ENCODE results near the gene GORASP2. TPM values are rescaled to one million over a fixed set of nuclear protein-coding genes. Genes with fewer than 3 reads are reported as not detected.

Gene GORASP2
- total RNA-seq, 1 donor: 67.7 TPM

DNA sequence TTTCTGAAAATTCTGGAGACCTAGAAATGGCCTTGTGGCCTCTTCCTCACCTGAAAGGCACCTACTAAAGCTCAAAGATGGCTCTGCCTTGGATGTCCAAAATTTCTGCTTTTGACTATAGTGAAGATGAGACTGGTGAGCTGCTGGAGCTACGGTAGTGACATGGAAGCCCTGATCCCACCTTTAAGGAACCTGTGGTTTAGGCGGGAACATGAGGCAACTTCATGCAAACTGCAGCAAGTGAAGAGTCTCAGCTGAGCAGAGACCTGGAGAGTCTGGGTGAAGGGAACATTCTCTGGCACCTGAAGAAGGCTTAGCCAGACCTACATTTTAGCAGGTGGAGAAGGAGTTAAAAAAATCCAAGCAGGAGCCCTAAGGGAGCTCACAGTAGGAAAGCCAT, 40.0 kb downstream of the GORASP2 start:
- H3K4me3 ChIP-seq (ENCODE audit: low read depth, low read length): no peak overlapping the region
- TF ChIP-seq, protein P1, sequence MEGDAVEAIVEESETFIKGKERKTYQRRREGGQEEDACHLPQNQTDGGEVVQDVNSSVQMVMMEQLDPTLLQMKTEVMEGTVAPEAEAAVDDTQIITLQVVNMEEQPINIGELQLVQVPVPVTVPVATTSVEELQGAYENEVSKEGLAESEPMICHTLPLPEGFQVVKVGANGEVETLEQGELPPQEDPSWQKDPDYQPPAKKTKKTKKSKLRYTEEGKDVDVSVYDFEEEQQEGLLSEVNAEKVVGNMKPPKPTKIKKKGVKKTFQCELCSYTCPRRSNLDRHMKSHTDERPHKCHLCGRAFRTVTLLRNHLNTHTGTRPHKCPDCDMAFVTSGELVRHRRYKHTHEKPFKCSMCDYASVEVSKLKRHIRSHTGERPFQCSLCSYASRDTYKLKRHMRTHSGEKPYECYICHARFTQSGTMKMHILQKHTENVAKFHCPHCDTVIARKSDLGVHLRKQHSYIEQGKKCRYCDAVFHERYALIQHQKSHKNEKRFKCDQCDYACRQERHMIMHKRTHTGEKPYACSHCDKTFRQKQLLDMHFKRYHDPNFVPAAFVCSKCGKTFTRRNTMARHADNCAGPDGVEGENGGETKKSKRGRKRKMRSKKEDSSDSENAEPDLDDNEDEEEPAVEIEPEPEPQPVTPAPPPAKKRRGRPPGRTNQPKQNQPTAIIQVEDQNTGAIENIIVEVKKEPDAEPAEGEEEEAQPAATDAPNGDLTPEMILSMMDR (IDR thresholded peaks at IDR 0.05; ENCODE audit: insufficient read depth, low read length): no peak
- DNase-seq (ENCODE audit: low read depth): no peak

DNA sequence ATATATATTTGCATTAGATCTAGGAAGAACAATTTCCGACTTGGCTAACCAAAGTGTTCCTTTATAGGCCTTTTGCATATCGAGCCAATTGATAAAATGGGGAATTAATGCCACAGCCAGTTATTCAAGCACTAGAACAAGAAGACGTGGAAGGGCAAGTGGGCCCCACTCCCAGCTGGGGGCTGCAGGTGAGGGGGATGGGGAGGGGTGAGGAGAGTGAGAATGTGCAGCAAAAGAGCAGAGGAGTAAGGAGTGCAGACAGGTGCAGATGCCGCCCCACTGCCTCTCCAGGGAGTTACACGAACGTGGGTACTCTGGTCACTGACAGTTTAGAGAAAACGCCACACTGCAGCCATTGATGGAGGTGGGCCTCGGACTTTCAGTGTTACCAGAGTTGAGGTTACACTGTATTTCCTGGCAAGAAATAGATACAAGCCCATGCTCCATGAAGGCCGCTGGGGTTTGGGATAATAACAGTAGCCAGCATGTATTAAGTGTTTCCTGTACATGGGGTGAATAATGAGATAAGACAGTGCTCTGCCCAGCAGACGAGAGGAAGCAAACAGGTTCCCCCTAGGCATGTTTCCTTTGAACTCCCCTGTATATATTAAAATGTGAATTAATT, 40.9 kb downstream of the GORASP2 start:
- TF ChIP-seq, protein P1 (IDR thresholded peaks at IDR 0.05; ENCODE audit: insufficient read depth, low read length): no peak
- DNase-seq (ENCODE audit: low read depth): no peak
- H3K4me3 ChIP-seq (ENCODE audit: low read depth, low read length): no peak overlapping the region

DNA sequence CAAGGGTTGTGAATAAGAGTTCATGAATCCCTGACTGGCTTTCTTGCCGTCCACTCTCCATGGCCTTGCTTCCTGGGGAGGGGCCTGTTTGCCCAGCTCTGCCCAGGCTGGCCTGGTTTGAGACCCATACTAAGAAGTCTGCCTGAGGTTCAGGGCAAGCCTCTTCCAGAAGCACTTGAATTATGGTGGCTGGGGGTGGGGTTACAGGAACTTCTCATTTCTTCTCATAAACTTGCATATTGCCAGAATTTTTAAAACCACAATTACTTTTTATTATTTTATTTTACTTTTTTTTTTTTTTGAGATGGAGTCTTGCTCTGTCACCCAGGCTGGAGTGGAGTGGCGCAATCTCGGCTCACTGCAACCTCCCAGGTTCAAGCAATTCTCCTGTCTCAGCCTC, 42.0 kb downstream of the GORASP2 start:
- H3K4me3 ChIP-seq (ENCODE audit: low read depth, low read length): no peak overlapping the region
- no peak for DNase-seq (ENCODE audit: low read depth)
- TF ChIP-seq, protein P1 (IDR thresholded peaks at IDR 0.05; ENCODE audit: insufficient read depth, low read length): no peak

DNA sequence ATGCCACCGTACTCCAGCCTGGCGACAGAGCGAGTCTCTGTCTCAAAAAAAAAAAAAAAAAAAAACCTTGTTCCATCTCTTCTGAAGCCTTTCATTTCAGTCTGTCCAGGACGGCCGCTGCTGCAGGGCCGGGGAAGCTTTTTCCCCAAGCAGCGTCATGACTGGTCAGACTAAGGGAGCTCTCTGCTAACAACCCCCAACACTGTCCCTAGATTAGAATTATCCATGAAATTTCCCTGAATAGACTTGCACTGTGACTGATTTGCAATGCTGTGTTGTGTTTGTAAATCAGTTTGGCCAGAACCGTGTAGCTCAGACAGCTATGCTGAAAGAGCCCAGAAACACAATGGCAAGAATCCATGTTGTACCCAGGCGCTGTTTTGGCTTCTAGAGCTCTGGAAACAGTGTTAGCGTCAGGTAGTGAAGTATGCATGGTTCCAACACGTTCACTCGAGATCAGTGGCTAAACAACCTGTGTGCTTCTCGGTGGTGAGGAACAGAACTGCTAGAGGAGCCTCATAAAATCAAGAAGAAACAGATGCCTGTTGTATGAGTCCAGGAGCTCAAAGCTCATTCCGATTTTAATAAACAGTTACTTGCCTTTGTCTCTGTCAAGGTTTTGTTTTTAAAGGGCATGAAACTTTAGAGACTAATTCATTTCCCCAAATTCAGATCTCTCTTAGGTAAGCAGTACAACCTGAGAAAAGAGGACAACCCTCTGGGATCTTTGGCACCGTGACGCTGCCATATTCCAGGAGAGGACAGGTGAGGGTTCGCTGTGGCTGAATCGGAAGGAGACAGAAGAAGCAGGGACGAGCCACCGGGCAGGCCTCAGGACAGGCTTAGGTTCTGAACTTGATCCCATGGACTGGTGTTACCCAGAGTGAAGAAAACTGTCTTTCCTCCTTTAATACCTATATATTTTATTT, 43.5 kb downstream of the GORASP2 start:
- peak; percentile 16 for DNase-seq (ENCODE audit: low read depth)
- no peak overlapping the region for H3K4me3 ChIP-seq (ENCODE audit: low read depth, low read length)
- TF ChIP-seq, protein P1 (IDR thresholded peaks at IDR 0.05; ENCODE audit: insufficient read depth, low read length): no peak

DNA sequence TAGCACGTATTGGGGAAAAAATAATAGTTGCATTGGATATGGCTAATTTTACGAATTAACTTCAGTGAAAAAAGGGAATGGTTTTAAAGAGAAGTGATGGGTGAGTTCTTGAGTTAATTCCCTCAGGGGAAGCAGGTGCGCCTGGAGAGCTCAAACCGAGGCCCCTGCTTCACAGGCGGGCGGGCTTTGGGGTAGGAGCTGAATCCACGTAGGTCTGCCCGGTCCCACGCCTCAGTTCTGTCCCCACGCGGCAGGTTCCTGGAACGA, 44.1 kb downstream of the GORASP2 start:
- no peak for DNase-seq (ENCODE audit: low read depth)
- TF ChIP-seq, protein P1 (IDR thresholded peaks at IDR 0.05; ENCODE audit: insufficient read depth, low read length): no peak

DNA sequence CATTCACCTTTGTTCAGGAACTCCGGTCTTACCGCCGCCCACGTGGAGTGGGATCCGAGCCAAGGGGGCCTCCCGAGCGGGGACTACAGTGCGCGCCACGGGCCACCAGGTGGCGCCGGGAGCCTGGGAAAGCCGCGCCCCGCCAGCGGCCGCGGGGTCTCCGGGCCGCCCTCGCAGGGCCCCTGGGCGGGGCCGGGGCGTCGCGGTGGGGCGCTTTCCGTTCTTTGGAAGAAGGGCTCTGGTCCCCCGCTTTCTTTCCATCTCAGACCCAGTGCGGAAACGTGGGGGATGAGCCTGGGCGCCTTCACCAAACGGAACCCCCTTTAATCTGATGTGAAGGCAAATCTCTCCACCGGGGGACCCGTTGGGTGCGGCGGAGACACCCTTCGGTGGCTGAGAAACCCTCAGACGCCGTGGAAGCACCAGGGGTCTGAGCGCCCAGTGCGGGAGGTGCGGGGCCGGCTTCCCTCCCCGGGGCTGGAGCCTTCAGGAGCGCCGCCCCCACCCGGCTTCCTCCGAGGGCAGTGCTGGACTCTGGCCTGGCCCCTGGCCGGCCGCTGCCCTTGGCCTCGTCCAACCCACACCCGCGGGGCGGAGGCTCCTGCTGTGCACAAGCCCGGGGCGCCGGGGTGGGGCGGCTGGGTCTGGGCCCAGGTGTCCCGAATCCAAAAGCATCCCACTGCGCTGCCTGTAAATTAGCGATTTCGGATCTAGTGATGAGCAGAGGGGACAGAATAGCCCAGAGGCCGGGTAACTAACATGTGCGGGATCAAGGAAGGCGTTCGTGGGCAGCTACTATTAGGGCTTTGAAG, 44.6 kb downstream of the GORASP2 start:
- H3K4me3 ChIP-seq (ENCODE audit: low read depth, low read length): peak overlapping the region; percentile 78
- peak; percentile 68 for DNase-seq (ENCODE audit: low read depth)
- TF ChIP-seq, protein P1 (IDR thresholded peaks at IDR 0.05; ENCODE audit: insufficient read depth, low read length): peak; percentile 68

More for the DNA sequence above, 44.1 kb downstream of the GORASP2 start:
- peak overlapping the region; percentile 62 for H3K4me3 ChIP-seq (ENCODE audit: low read depth, low read length)

Measured in fibroblast of the aortic adventitia (primary cell).